Measurements from ENCODE around the gene SLC35E2B.

SLC35E2B gene

DNA sequence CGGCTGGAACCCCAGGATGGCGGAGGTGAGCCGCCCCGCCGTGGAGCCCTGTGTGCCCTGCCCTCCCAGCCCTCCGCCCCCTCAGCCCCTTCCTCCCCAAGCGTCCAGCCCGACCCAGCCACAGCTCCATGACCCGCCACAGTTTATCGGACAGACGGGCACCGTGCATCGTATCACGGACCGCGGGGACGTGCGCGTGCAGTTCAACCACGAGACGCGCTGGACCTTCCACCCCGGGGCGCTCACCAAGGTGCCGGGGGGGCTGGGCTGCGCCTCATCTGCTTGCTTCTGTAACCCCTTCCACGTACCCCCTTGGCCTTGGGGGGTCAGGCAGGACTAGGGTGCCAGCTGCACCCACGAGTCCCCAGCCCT lies 67.2 kb downstream of the SLC35E2B start:
- ChIA-PET CTCF (no interaction called here), POLR2A (no interaction called here)
- TF ChIP-seq, protein P1, sequence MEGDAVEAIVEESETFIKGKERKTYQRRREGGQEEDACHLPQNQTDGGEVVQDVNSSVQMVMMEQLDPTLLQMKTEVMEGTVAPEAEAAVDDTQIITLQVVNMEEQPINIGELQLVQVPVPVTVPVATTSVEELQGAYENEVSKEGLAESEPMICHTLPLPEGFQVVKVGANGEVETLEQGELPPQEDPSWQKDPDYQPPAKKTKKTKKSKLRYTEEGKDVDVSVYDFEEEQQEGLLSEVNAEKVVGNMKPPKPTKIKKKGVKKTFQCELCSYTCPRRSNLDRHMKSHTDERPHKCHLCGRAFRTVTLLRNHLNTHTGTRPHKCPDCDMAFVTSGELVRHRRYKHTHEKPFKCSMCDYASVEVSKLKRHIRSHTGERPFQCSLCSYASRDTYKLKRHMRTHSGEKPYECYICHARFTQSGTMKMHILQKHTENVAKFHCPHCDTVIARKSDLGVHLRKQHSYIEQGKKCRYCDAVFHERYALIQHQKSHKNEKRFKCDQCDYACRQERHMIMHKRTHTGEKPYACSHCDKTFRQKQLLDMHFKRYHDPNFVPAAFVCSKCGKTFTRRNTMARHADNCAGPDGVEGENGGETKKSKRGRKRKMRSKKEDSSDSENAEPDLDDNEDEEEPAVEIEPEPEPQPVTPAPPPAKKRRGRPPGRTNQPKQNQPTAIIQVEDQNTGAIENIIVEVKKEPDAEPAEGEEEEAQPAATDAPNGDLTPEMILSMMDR (IDR thresholded peaks at IDR 0.05; ENCODE audit: insufficient read depth, low read length, missing control alignments), result no peak
- H3K4me3 ChIP-seq (ENCODE audit: low read depth, low read length), result no peak overlapping the region
- DNase-seq (ENCODE audit: low read depth, low spot score), result no peak

DNA sequence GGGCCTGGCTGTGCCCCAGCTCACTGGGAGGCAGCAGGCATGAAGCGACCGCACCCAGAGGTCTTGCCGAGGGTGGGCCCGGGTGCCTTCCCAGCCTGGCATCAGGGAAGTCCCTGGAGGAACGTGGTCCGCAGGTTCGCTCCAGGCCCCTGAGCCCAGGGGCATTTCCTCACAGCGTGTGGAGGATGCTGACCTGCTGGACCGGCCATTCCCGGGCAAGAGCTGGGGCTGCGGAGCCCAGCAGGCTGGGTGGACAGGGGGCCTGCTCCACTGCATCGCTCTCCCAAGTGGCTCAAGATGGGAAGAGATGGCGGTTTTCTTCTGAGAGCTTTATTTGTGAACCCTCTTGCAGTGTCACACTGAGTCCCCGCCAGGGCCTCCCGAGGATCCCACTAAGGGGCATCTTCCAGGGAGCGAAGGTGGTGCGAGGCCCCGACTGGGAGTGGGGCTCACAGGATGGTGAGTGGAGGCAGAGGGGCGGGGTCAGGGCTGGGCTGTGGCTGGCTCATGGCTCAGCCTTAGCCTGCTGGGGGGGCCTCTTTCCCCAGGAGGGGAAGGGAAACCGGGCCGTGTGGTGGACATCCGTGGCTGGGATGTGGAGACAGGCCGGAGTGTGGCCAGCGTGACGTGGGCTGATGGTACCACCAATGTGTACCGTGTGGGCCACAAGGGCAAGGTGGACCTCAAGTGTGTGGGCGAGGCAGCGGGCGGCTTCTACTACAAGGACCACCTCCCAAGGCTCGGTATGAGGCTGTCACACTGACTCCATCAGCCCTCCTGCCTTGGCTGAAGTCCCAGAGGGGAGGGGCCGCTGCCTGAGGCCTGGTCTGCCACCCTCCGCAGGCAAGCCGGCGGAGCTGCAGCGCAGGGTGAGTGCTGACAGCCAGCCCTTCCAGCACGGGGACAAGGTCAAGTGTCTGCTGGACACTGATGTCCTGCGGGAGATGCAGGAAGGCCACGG lies 67.9 kb downstream of the SLC35E2B start:
- ChIA-PET POLR2A (no interaction called here), CTCF (no interaction called here)
- no peak overlapping the region for H3K4me3 ChIP-seq (ENCODE audit: low read depth, low read length)
- TF ChIP-seq, protein P1 (IDR thresholded peaks at IDR 0.05; ENCODE audit: insufficient read depth, low read length, missing control alignments), result no peak
- DNase-seq (ENCODE audit: low read depth, low spot score), result no peak

DNA sequence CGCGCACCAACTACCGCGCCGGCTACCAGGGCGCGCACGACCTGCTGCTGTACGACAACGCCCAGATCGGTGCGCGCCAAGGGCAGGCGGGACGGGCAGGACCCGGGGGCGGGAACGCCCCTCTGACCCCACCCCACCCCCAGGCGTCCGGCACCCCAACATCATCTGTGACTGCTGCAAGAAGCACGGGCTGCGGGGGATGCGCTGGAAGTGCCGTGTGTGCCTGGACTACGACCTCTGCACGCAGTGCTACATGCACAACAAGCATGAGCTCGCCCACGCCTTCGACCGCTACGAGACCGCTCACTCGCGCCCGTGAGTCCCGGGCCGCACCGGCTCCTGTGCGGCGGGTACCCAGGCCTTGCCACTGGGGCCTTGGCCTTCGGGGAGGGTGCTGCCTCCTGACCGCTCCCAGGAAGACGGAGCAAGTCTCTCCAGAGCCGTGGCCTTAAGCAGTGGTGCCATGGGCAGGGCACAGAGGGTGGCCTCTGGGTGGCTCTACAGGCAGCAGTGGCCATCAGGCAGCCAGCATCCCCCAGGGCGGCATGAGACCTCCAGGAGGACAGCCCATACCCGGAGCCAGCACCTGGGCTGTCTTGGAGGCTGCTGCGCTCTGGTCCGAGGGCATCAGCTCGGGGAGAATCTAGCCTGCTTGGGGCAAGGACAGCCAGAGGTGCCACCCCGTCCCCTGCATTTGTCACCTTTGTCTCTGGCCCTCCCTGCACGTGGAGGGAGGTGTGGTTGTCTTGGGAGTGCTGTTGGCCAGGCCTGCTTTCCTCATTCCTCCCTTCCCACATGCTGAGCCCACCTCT lies 68.8 kb downstream of the SLC35E2B start:
- DNase-seq (ENCODE audit: low read depth, low spot score), result no peak
- H3K4me3 ChIP-seq (ENCODE audit: low read depth, low read length), result no peak overlapping the region
- ChIA-PET POLR2A (no interaction called here), CTCF (no interaction called here)
- TF ChIP-seq, protein P1 (IDR thresholded peaks at IDR 0.05; ENCODE audit: insufficient read depth, low read length, missing control alignments), result no peak

DNA sequence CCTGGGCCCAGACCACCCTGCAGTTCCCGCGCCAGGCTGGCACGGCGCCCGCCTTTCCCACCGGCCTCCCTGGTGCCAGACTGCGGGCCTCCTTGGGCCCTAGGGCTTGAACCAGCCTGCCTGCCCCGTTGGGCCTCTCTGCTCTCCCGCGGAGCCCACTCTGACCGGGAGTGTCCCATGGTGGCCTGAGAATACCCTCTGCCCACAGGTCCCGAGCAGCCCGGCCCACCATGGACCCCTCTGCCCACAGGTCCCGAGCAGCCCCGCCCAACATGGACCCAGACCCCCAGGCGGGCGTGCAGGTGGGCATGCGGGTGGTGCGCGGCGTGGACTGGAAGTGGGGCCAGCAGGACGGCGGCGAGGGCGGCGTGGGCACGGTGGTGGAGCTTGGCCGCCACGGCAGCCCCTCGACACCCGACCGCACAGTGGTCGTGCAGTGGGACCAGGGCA lies 69.4 kb downstream of the SLC35E2B start:
- TF ChIP-seq, protein P1 (IDR thresholded peaks at IDR 0.05; ENCODE audit: insufficient read depth, low read length, missing control alignments), result no peak
- no peak for DNase-seq (ENCODE audit: low read depth, low spot score)
- no peak overlapping the region for H3K4me3 ChIP-seq (ENCODE audit: low read depth, low read length)
- CTCF ChIA-PET, result interaction anchor here (0.6 kb wide), 1 partner anchor 358 kb away, joined by 3 read pairs; no protein-coding TSS in a partner anchor
- POLR2A ChIA-PET, result no interaction called here

DNA sequence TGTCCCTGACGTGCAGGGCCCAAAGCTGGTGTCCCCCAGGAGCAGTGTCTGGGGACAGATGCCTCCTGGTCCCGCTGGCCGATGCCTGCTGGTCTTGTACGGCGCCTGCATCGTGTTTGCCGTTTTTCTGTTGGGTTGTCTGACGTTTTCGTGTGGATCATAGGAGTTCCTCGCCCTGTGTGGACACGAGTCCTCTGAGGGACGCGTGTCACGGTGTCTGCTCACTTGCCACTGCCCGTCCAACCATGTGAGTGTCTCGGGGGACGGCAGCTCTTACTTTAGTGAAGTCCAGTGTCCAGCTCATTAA lies 69.9 kb downstream of the SLC35E2B start:
- POLR2A ChIA-PET, result no interaction called here
- DNase-seq (ENCODE audit: low read depth, low spot score), result no peak
- TF ChIP-seq, protein P1 (IDR thresholded peaks at IDR 0.05; ENCODE audit: insufficient read depth, low read length, missing control alignments), result no peak
- H3K4me3 ChIP-seq (ENCODE audit: low read depth, low read length), result no peak overlapping the region
- CTCF ChIA-PET, result interaction anchor here (0.6 kb wide), 1 partner anchor 358 kb away, joined by 3 read pairs; no protein-coding TSS in a partner anchor

Measured in AG04449 (cell line).